GM18499 (cell line): ENCODE measurements around the gene PIK3R6.

Experiments used
- ATAC-seq: cut with Tn5 transposase; IDR thresholded peaks from one replicate; pipeline ENCODE4 v1.9.1; 2021; ENCODE audit warnings: moderate number of reproducible peaks; ENCODE audit not compliant: insufficient read depth, unreplicated experiment

Gene PIK3R6

GRCh38 chr17:8867361-8867981 lies at the start of gene PIK3R6:
PIK3R6 (minus strand) TSS chr17:8867674; CDS start chr17:8849794, 17,880 bp downstream.
- no peak for ATAC-seq

GRCh38 chr17:8916466-8916865 lies 49.0 kb upstream of the PIK3R6 start:
- ATAC-seq, result no peak

GRCh38 chr17:8914554-8914953 lies 47.1 kb upstream of the PIK3R6 start:
- ATAC-seq, result no peak

- no peak for ATAC-seq
Observed at GRCh38 chr17:8913879-8914278, 46.4 kb upstream of the PIK3R6 start.

GRCh38 chr17:8913091-8913490 lies 45.6 kb upstream of the PIK3R6 start:
- ATAC-seq, result no peak

GRCh38 chr17:8912084-8912981 lies 44.9 kb upstream of the PIK3R6 start:
- ATAC-seq, result no peak

- no peak for ATAC-seq
Observed at GRCh38 chr17:8910969-8911604, 43.6 kb upstream of the PIK3R6 start.

GRCh38 chr17:8909586-8910270 lies 42.3 kb upstream of the PIK3R6 start:
- no peak for ATAC-seq

- ATAC-seq, result no peak
Observed at GRCh38 chr17:8905331-8905730, 37.9 kb upstream of the PIK3R6 start.

GRCh38 chr17:8904686-8905085 lies 37.2 kb upstream of the PIK3R6 start:
- no peak for ATAC-seq

- no peak for ATAC-seq
Observed at GRCh38 chr17:8904201-8904600, 36.7 kb upstream of the PIK3R6 start.

GRCh38 chr17:8900626-8901585 lies 33.4 kb upstream of the PIK3R6 start:
- no peak for ATAC-seq

GRCh38 chr17:8900207-8900606 lies 32.7 kb upstream of the PIK3R6 start:
- ATAC-seq, result no peak

GRCh38 chr17:8898636-8899035 lies 31.2 kb upstream of the PIK3R6 start:
- no peak for ATAC-seq

GRCh38 chr17:8898126-8898525 lies 30.7 kb upstream of the PIK3R6 start:
- ATAC-seq, result no peak

- no peak for ATAC-seq
Observed at GRCh38 chr17:8896641-8897635, 29.5 kb upstream of the PIK3R6 start.

GRCh38 chr17:8896087-8896486 lies 28.6 kb upstream of the PIK3R6 start:
- no peak for ATAC-seq
